Thyroid gland (tissue), 4 donors: ENCODE measurements around the gene DENND1A. TPM values are rescaled to one million over a fixed set of nuclear protein-coding genes. Genes with fewer than 3 reads are reported as not detected.

Experiments used
- DNase-seq, 2 donors: peaks; one replicate each; pipeline ENCODE4 v3.0.0-alpha.2; 2019
- H3K27ac ChIP-seq, 3 donors: fragments of 200-600 bp; sonication (generic); 1 replicate in 2 of 3; 2 replicates in 1 of 3; pipeline ENCODE4 v1.5.1; 2016 to 2019; ENCODE audit warnings: mild to moderate bottlenecking in 1 of 3, moderate library complexity in 1 of 3
- H3K27me3 ChIP-seq: fragments of 200-600 bp; sonication (generic); one replicate; pipeline ENCODE4 v1.5.1; 2019
- H3K36me3 ChIP-seq, 2 donors: fragments of 200-600 bp; sonication (generic); one replicate each; pipeline ENCODE4 v1.5.1; 2016 to 2019
- H3K4me1 ChIP-seq, 2 donors: fragments of 200-600 bp; sonication (generic); one replicate each; pipeline ENCODE4 v1.5.1; 2017 to 2019
- H3K4me3 ChIP-seq, 3 donors: fragments of 200-600 bp; sonication (generic); replicated peaks in 1 of 3; 1 replicate in 2 of 3; 2 replicates in 1 of 3; pipeline ENCODE4 v1.5.1; 2016; ENCODE audit warnings: mild to moderate bottlenecking in 1 of 3
- H3K9me3 ChIP-seq: fragments of 200-600 bp; sonication (generic); one replicate; pipeline ENCODE4 v1.5.1; 2017
- CTCF ChIP-seq, 6 experiments: fragments of 200-600 bp in 3 of 6; fragments of 450-650 bp in 3 of 6; sonication (generic) in 3 of 6; IDR thresholded peaks; one replicate each; pipeline ENCODE4 v1.5.1; 2016 to 2019; ENCODE audit warnings: antibody characterized with exemption in 6 of 6, mild to moderate bottlenecking in 2 of 6, inconsistent platforms in 1 of 6, moderate library complexity in 1 of 6
- POLR2A ChIP-seq, 2 donors: fragments of 450-650 bp; IDR thresholded peaks; one replicate each; pipeline ENCODE4 v1.6.1; 2017; ENCODE audit warnings: antibody characterized with exemption in 2 of 2, mild to moderate bottlenecking in 2 of 2, moderate library complexity in 1 of 2
- WGBS, 2 donors: methylation state at CpG; one replicate each; pipeline ENCODE4 v1.1.5; 2017; 5-methylcytosine and 5-hydroxymethylcytosine counted together
- intact Hi-C: fragments of 100-400 bp; cut with DNase I; formaldehyde crosslinking; loops from one replicate; pipeline ENCODE4 v1.15.1; 2023
- total RNA-seq, 4 donors: library from RNA; depleted of rRNA; stranded (reverse); fragments of >200 nt; gene quantifications; one replicate each; pipeline ENCODE4 v1.2.3, GENCODE V29; 2016

DENND1A gene
- total RNA-seq, 4 donors from 2014 or later = 18.8 to 34.4 (median 28.2) TPM

GRCh38 chr9:123551734-123552133 lies 378.2 kb downstream of the DENND1A start:
- TF ChIP-seq POLR2A (IDR thresholded peaks at IDR 0.05) = no peak
- peak in 5 of 6 experiments; percentile 61 to 98 (median 79) for TF ChIP-seq CTCF (IDR thresholded peaks at IDR 0.05)

GRCh38 chr9:123550797-123551196 lies 379.1 kb downstream of the DENND1A start:
- peak; percentile 58 to 68 for DNase-seq
- intact Hi-C loops = no loop called here
- Histone ChIP-seq H3K4me3 (no peak overlapping the region), H3K9me3 (no peaks in the 10 kb centered on the region), H3K4me1 (peaks cover 26 to 36% of the 10 kb centered on the region in 2 donors), H3K27ac (peak overlapping the region in 2 of 3 donors; percentile 48 to 72), H3K36me3 (no peaks in the 10 kb centered on the region), H3K27me3 (no peaks in the 10 kb centered on the region)
- TF ChIP-seq POLR2A (IDR thresholded peaks at IDR 0.05) (no peak), CTCF (IDR thresholded peaks at IDR 0.05) (no peak)
- 51 to 53% methylated on average over 5 of the region's 5 CpGs for WGBS, 2 donors

More at GRCh38 chr9:123551734-123552133, 378.2 kb downstream of the DENND1A start:
- Histone ChIP-seq H3K36me3 (peaks cover 0 to 3% of the 10 kb centered on the region in 2 donors), H3K27me3 (no peaks in the 10 kb centered on the region), H3K4me1 (peaks cover 26 to 36% of the 10 kb centered on the region in 2 donors), H3K27ac (peak overlapping the region; percentile 21 to 72 (median 32)), H3K4me3 (no peak overlapping the region), H3K9me3 (no peaks in the 10 kb centered on the region)
- DNase-seq = peak; percentile 47 to 55
- 37 to 41% methylated on average over 9 to 10 of the region's 10 CpGs for WGBS, 2 donors
- intact Hi-C loops = no loop called here

- Histone ChIP-seq H3K9me3 (no peaks in the 10 kb centered on the region), H3K36me3 (no peaks in the 10 kb centered on the region), H3K4me3 (no peak overlapping the region), H3K27me3 (no peaks in the 10 kb centered on the region), H3K4me1 (peaks cover 26 to 36% of the 10 kb centered on the region in 2 donors), H3K27ac (peak overlapping the region; percentile 35 to 72 (median 48))
- peak; percentile 20 to 48 for DNase-seq
- intact Hi-C loops = no loop called here
- 51 to 58% methylated on average over 3 of the region's 3 CpGs for WGBS, 2 donors
- TF ChIP-seq CTCF (IDR thresholded peaks at IDR 0.05) (no peak), POLR2A (IDR thresholded peaks at IDR 0.05) (no peak)
These were observed 379.9 kb downstream of the DENND1A start for GRCh38 chr9:123550012-123550411.

GRCh38 chr9:123548741-123549545 lies 381.0 kb downstream of the DENND1A start:
- Histone ChIP-seq H3K4me1 (peaks cover 26 to 35% of the 10 kb centered on the region in 2 donors), H3K36me3 (no peaks in the 10 kb centered on the region), H3K27ac (peak overlapping the region; percentile 9 to 48 (median 18)), H3K9me3 (no peaks in the 10 kb centered on the region), H3K4me3 (no peak overlapping the region), H3K27me3 (no peaks in the 10 kb centered on the region)
- TF ChIP-seq CTCF (IDR thresholded peaks at IDR 0.05) = no peak
- TF ChIP-seq POLR2A (IDR thresholded peaks at IDR 0.05) = no peak
- 90% methylated on average over 9 of the region's 9 CpGs for WGBS, 2 donors
- intact Hi-C loops = no loop called here
- DNase-seq = no peak
